K562 (cell line): ENCODE measurements around the gene TIMM44. TPM values are rescaled to one million over a fixed set of nuclear protein-coding genes. Genes with fewer than 3 reads are reported as not detected.

ENCODE experiments used
- ATAC-seq: fragments of 200-7000 bp; cut with Tn5 transposase; 3 replicates; pipeline ENCODE4 v1.9.1; 2020; ENCODE audit warnings: moderate library complexity
- BruUV-seq: library from RNA; stranded (reverse); fragments of 400-500 nt; replicated peaks from 2 replicates; lab custom pipeline; 2021; lab: Mats Ljungman, UMichigan
- CTCF ChIA-PET: fragments of 300-600 bp; formaldehyde crosslinking; extraction: SDS; loops from one replicate; lab custom pipeline; 2021; ENCODE audit warnings: low intra/inter-chr PET ratio; lab: Yijun Ruan, JAX
- POLR2A ChIA-PET: fragments of 300-600, 350-650 bp; sonication (Branson Sonifier 250); formaldehyde crosslinking; extraction: SDS; loops from one replicate; lab custom pipeline; 2021; ENCODE audit warnings: antibody characterized with exemption, inconsistent platforms; lab: Yijun Ruan, JAX
- DNase-seq, 4 experiments: peaks; one replicate each; pipeline versions ENCODE4 v3.0.0 to v3.0.0-alpha.2; 2011 to 2018; ENCODE audit warnings: low spot score in 3 of 4, mixed read lengths in 3 of 4; ENCODE audit errors: extremely low read depth in 1 of 4
- FAIRE-seq: peaks from 2 replicates; lab custom pipeline; 2011; peaks lifted over from hg19 to GRCh38; lab: Jason Lieb, UNC
- H2AFZ ChIP-seq: 2 replicates; pipeline ENCODE4 v1.6.0; 2011; ENCODE audit warnings: low read depth, low read length, control low read depth, inconsistent platforms
- H3K27ac ChIP-seq: fragments of 200-600 bp; 3 replicates; pipeline ENCODE4 v1.8.0; 2011; ENCODE audit warnings: low read depth, mild to moderate bottlenecking, control low read depth, inconsistent platforms, low read length, moderate library complexity, mixed read lengths; ENCODE audit errors: extremely low read depth
- H3K27me3 ChIP-seq, 2 experiments: fragments of 300-600 bp in 1 of 2; 2 replicates in 1 of 2; 3 replicates in 1 of 2; pipeline versions ENCODE4 v1.6.0 to v1.8.0; 2011; ENCODE audit warnings: inconsistent platforms in 2 of 2, low read length in 2 of 2, mild to moderate bottlenecking in 1 of 2, mixed read lengths in 1 of 2, moderate library complexity in 1 of 2; ENCODE audit not compliant: control insufficient read depth in 2 of 2, insufficient read depth in 2 of 2
- H3K36me3 ChIP-seq: fragments of 300-600 bp; 3 replicates; pipeline ENCODE4 v1.8.0; 2011; ENCODE audit warnings: mild to moderate bottlenecking, low read length, inconsistent platforms; ENCODE audit not compliant: control insufficient read depth, insufficient read depth
- H3K4me1 ChIP-seq, 2 experiments: fragments of 200-600 bp in 1 of 2; replicated peaks in 1 of 2; 2 replicates in 1 of 2; 3 replicates in 1 of 2; pipeline versions ENCODE4 v1.5.1 to v1.8.0; 2011; ENCODE audit warnings: inconsistent platforms in 2 of 2, low read length in 2 of 2, mild to moderate bottlenecking in 1 of 2, mixed read lengths in 1 of 2, moderate library complexity in 1 of 2; ENCODE audit not compliant: control insufficient read depth in 2 of 2, insufficient read depth in 2 of 2
- H3K4me2 ChIP-seq: 2 replicates; pipeline ENCODE4 v1.6.1; 2011; ENCODE audit warnings: low read length, control low read depth, inconsistent platforms, mixed read lengths; ENCODE audit not compliant: insufficient read depth
- H3K4me3 ChIP-seq: fragments of 200-600 bp; sonication (generic), shearing (Covaris generic); 2 replicates; pipeline ENCODE4 v1.5.1; 2016; ENCODE audit warnings: control low read depth, inconsistent platforms
- H3K79me2 ChIP-seq: fragments of 200-600 bp; 3 replicates; pipeline ENCODE4 v1.8.0; 2011; ENCODE audit warnings: low read length, inconsistent platforms; ENCODE audit not compliant: control insufficient read depth, insufficient read depth
- H3K9ac ChIP-seq, 2 experiments: 2 replicates each; pipeline versions ENCODE4 v1.6.0 to v1.6.1; 2011; ENCODE audit warnings: low read depth in 2 of 2, low read length in 2 of 2, control low read depth in 1 of 2, inconsistent platforms in 1 of 2, mild to moderate bottlenecking in 1 of 2, mixed read lengths in 1 of 2; ENCODE audit not compliant: insufficient read depth in 1 of 2
- H3K9me1 ChIP-seq: one replicate; pipeline ENCODE4 v1.6.0; 2011; ENCODE audit warnings: inconsistent platforms, mild to moderate bottlenecking, low read length, moderate library complexity; ENCODE audit not compliant: control insufficient read depth, insufficient read depth
- H3K9me3 ChIP-seq: replicated peaks from 2 replicates; pipeline ENCODE4 v1.5.1; 2011; ENCODE audit warnings: low read depth, low read length, inconsistent platforms; ENCODE audit not compliant: control insufficient read depth, insufficient read depth
- H4K20me1 ChIP-seq: replicated peaks from 2 replicates; pipeline ENCODE4 v1.6.1; 2011; ENCODE audit warnings: low read length, inconsistent platforms, mixed read lengths; ENCODE audit not compliant: control insufficient read depth, insufficient read depth
- CBFA2T2 ChIP-seq: fragments of 450-650 bp; conservative IDR thresholded peaks from 2 replicates; pipeline ENCODE4 v1.6.1; 2017; ENCODE audit warnings: mild to moderate bottlenecking
- CHD4 ChIP-seq: fragments of 200-600 bp; sonication (generic); IDR thresholded peaks from 3 replicates; pipeline ENCODE4 v1.6.1; 2012; ENCODE audit warnings: low read depth, mild to moderate bottlenecking, mixed read lengths, low read length, inconsistent platforms; ENCODE audit not compliant: insufficient read depth, insufficient replicate concordance, poor library complexity, severe bottlenecking
- E2F4 ChIP-seq: sonication (generic); formaldehyde crosslinking; IDR thresholded peaks from 2 replicates; pipeline ENCODE4 v1.8.0; 2022; ENCODE audit warnings: mild to moderate bottlenecking, low read depth, missing genetic modification reagents
- MAZ ChIP-seq, 2 experiments: fragments of 450-650 bp in 1 of 2; sonication (generic) in 1 of 2; formaldehyde crosslinking; IDR thresholded peaks in 1 of 2; conservative IDR thresholded peaks in 1 of 2; 2 replicates each; pipeline versions ENCODE4 v1.4.0 to v1.5.0; 2020; ENCODE audit warnings: mild to moderate bottlenecking in 1 of 2, missing genetic modification reagents in 1 of 2
- MCM3 ChIP-seq: fragments of 450-650 bp; IDR thresholded peaks from 2 replicates; pipeline ENCODE4 v1.6.1; 2016
- MECOM ChIP-seq: fragments of 250-450 bp; sonication (Bioruptor Pico); IDR thresholded peaks from 2 replicates; pipeline ENCODE4 v1.8.0; 2022; ENCODE audit warnings: inconsistent platforms
- RAD21 ChIP-seq, 2 experiments: fragments of 250-450 bp in 1 of 2; fragments of 450-650 bp in 1 of 2; sonication (Bioruptor Pico) in 1 of 2; formaldehyde crosslinking in 1 of 2; IDR thresholded peaks in 1 of 2; conservative IDR thresholded peaks in 1 of 2; 2 replicates each; pipeline versions ENCODE4 v1.4.0 to v1.8.0; 2020 to 2022; ENCODE audit warnings: mild to moderate bottlenecking in 2 of 2, moderate library complexity in 1 of 2
- RB1 ChIP-seq: fragments of 450-650 bp; IDR thresholded peaks from 2 replicates; pipeline ENCODE4 v1.6.1; 2017; ENCODE audit warnings: low read depth, mild to moderate bottlenecking
- SAFB2 ChIP-seq: fragments of 200-400 bp; formaldehyde crosslinking; IDR thresholded peaks from 2 replicates; pipeline ENCODE4 v1.6.1; 2018; ENCODE audit warnings: borderline replicate concordance, low read length, low read depth, moderate library complexity; ENCODE audit not compliant: severe bottlenecking
- SMAD1 ChIP-seq: fragments of 150-350 bp; IDR thresholded peaks from 2 replicates; pipeline ENCODE4 v1.6.1; 2014; ENCODE audit warnings: low read length, low read depth; ENCODE audit not compliant: partially characterized antibody
- UBTF ChIP-seq, 2 experiments: IDR thresholded peaks; 2 replicates each; pipeline ENCODE4 v1.6.1; 2012; ENCODE audit warnings: improper control_type of control experiment in 2 of 2, low read depth in 2 of 2, low read length in 2 of 2, borderline replicate concordance in 1 of 2
- ZBTB1 ChIP-seq: sonication (generic); formaldehyde crosslinking; IDR thresholded peaks from 2 replicates; pipeline ENCODE4 v1.8.1; 2023; ENCODE audit warnings: missing genetic modification reagents, low read depth, mild to moderate bottlenecking, borderline replicate concordance
- ZNF445 ChIP-seq: fragments of 250-450 bp; sonication (Bioruptor Pico); IDR thresholded peaks from 2 replicates; pipeline ENCODE4 v1.4.0; 2020; ENCODE audit warnings: low read depth, mild to moderate bottlenecking, moderate library complexity
- ZNF79 ChIP-seq: fragments of 250-450 bp; sonication (Bioruptor Pico); IDR thresholded peaks from 2 replicates; pipeline ENCODE4 v1.4.0; 2020; ENCODE audit warnings: low read depth, mild to moderate bottlenecking, moderate library complexity
- WGBS: fragments of 100-300 bp; shearing (Covaris generic); methylation state at CpG from one replicate; pipeline ENCODE4 v1.1.6; 2016; ENCODE audit warnings: low coverage, mixed read lengths; ENCODE audit not compliant: insufficient coverage; ENCODE audit errors: missing lambda C conversion rate; 5-methylcytosine and 5-hydroxymethylcytosine counted together
- in situ Hi-C: fragments of 300-500 bp; cut with MboI; formaldehyde crosslinking; loops from 4 replicates; pipeline ENCODE4 v1.15.0; 2018; ENCODE audit warnings: inconsistent platforms, mixed read lengths
- intact Hi-C: fragments of 100-400 bp; cut with micrococcal nuclease; formaldehyde crosslinking; loops from 2 replicates; pipeline ENCODE4 v1.14.2; 2022
- polyA plus RNA-seq, 8 experiments: library from polyadenylated mRNA; depleted of rRNA in 4 of 8; stranded (reverse) in 5 of 8; unstranded in 3 of 8; fragments of >200 nt; fragmentation: Nextera tagmentation in 2 of 8; fragmentation: Illumina TruSeq in 1 of 8; extraction: Ambion mirVana in 2 of 8; extraction: Trizol in 1 of 8; gene quantifications; 2 replicates each; pipeline versions ENCODE4 v1.2.1 to v1.2.3, GENCODE V29; 2011 to 2014; ENCODE audit warnings: inconsistent platforms in 1 of 8, missing spikeins in 1 of 8
- total RNA-seq, 7 experiments: library from RNA; depleted of rRNA in 6 of 7; stranded (reverse); fragments of >200 nt in 6 of 7; fragmentation: Illumina TruSeq in 2 of 7; extraction: Trizol in 2 of 7; gene quantifications; 2 replicates each; pipeline versions ENCODE4 v1.2.1 to v1.2.3, GENCODE V29; 2011 to 2021; ENCODE audit warnings: low replicate concordance in 1 of 7
- TF ChIP-seq, protein P1 (sequence below): fragments of 250-450 bp; sonication (Bioruptor Pico); IDR thresholded peaks from 2 replicates; pipeline ENCODE4 v1.4.0; 2020

Gene TIMM44
- total and polyA plus RNA-seq, 9 of the 15 experiments (the other 6 are each of a cell fraction or from before 2014, with no cell fraction given): 10.3 to 231 (median 89.3) TPM

GRCh38 chr19:7989071-7989575, 45.7 kb upstream of the TIMM44 start:
- TF ChIP-seq CBFA2T2: no peak
- TF ChIP-seq UBTF (IDR thresholded peaks at IDR 0.05; ENCODE audit: borderline replicate concordance in 1 of 2, low read depth in 2 of 2, low read length in 2 of 2): no peak
- TF ChIP-seq MCM3: no peak
- no peak for TF ChIP-seq MAZ (CRISPR knock-in tag; conservative IDR thresholded peaks at IDR 0.05 in 1 of 2, IDR thresholded peaks at IDR 0.05 in 1 of 2)
- TF ChIP-seq ZBTB1 (CRISPR knock-in tag): no peak
- no peak for TF ChIP-seq ZNF445
- TF ChIP-seq, protein P1, sequence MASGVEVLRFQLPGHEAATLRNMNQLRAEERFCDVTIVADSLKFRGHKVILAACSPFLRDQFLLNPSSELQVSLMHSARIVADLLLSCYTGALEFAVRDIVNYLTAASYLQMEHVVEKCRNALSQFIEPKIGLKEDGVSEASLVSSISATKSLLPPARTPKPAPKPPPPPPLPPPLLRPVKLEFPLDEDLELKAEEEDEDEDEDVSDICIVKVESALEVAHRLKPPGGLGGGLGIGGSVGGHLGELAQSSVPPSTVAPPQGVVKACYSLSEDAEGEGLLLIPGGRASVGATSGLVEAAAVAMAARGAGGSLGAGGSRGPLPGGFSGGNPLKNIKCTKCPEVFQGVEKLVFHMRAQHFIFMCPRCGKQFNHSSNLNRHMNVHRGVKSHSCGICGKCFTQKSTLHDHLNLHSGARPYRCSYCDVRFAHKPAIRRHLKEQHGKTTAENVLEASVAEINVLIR: no peak
- TF ChIP-seq CHD4: no peak
- TF ChIP-seq SAFB2: no peak
- TF ChIP-seq RAD21 (CRISPR knock-in tag; conservative IDR thresholded peaks at IDR 0.05 in 1 of 2, IDR thresholded peaks at IDR 0.05 in 1 of 2): no peak
- no peak for TF ChIP-seq RB1
- TF ChIP-seq MECOM (CRISPR knock-in tag): no peak
- TF ChIP-seq ZNF79 (CRISPR knock-in tag): no peak
- no peak for TF ChIP-seq E2F4 (CRISPR knock-in tag)
- TF ChIP-seq SMAD1: no peak
- Histone ChIP-seq H3K4me2 (no peak overlapping the region), H3K9ac (no peak overlapping the region), H3K9me1 (peaks cover 7% of the 10 kb centered on the region), H4K20me1 (peaks cover 26% of the 10 kb centered on the region), H3K27me3 (no peaks in the 10 kb centered on the region), H3K79me2 (peaks cover 73% of the 10 kb centered on the region), H3K27ac (no peak overlapping the region; the same call in 2 of the 3 replicates), H3K4me3 (no peak overlapping the region), H3K4me1 (peaks cover 1 to 6% of the 10 kb centered on the region in 2 experiments; a peak in 2 of 5 replicates), H3K36me3 (peaks cover 94% of the 10 kb centered on the region), H2AFZ (no peak overlapping the region), H3K9me3 (no peaks in the 10 kb centered on the region)
- intact Hi-C loops: no loop called here
- in situ Hi-C loops: no loop called here
- no peak for FAIRE-seq
- BruUV-seq: no TSS peak
- ChIA-PET POLR2A (interaction anchor here (0.6 to 1.0 kb wide), 3 partner anchors 18 to 1834 kb away, joined by 3 read pairs; no protein-coding TSS in a partner anchor), CTCF (no interaction called here)
- DNase-seq: no peak
- no peak for ATAC-seq
- 96% methylated on average over 8 of the region's 12 CpGs for WGBS
